Measurements from ENCODE around the gene PCDHGA8.

GRCh38 chr5:141427783-141428426 lies 35.5 kb downstream of the PCDHGA8 start:
- no peak for TF ChIP-seq ZNF232 (CRISPR knock-in tag; IDR thresholded peaks at IDR 0.05; ENCODE audit: borderline replicate concordance)
- TF ChIP-seq ZNF512 (CRISPR knock-in tag; IDR thresholded peaks at IDR 0.05): no peak
- TF ChIP-seq PCBP2 (optimal IDR thresholded peaks at IDR 0.05; ENCODE audit: low read depth, low read length, poor library complexity, severe bottlenecking): no peak
- no peak for TF ChIP-seq HDAC2 (CRISPR knock-in tag; IDR thresholded peaks at IDR 0.05)
- TF ChIP-seq CTCF (CRISPR knock-in tag; IDR thresholded peaks at IDR 0.05): no peak
- no peak for TF ChIP-seq SRF (IDR thresholded peaks at IDR 0.05; ENCODE audit: low read depth, low read length)
- TF ChIP-seq, protein P1, sequence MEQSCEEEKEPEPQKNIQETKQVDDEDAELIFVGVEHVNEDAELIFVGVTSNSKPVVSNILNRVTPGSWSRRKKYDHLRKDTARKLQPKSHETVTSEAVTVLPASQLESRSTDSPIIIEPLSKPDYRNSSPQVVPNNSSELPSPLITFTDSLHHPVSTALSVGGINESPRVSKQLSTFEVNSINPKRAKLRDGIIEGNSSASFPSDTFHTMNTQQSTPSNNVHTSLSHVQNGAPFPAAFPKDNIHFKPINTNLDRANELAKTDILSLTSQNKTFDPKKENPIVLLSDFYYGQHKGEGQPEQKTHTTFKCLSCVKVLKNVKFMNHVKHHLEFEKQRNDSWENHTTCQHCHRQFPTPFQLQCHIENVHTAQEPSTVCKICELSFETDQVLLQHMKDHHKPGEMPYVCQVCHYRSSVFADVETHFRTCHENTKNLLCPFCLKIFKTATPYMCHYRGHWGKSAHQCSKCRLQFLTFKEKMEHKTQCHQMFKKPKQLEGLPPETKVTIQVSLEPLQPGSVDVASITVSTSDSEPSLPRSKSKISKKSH (CRISPR knock-in tag; IDR thresholded peaks at IDR 0.05; ENCODE audit: borderline replicate concordance): no peak
- TF ChIP-seq ZFP36 (IDR thresholded peaks at IDR 0.05; ENCODE audit: borderline replicate concordance, low read depth, low read length, partially characterized antibody): no peak
- TF ChIP-seq ZNF597 (CRISPR knock-in tag; IDR thresholded peaks at IDR 0.05): no peak

All from HepG2 (cell line).